OCI-M2 (cell line): ENCODE data around the gene FHIT.

ENCODE experiments used
- DNase-seq: peaks from one replicate; lab custom pipeline; 2025; ENCODE audit not compliant: unreplicated experiment; lab: John Stamatoyannopoulos, UW

FHIT gene

GRCh38 chr3:60309539-60310268, 941.5 kb downstream of the FHIT start:
- no peak for DNase-seq

- DNase-seq = no peak
These were observed 942.4 kb downstream of the FHIT start for GRCh38 chr3:60308808-60309207.

GRCh38 chr3:60307562-60308199, 943.6 kb downstream of the FHIT start:
- no peak for DNase-seq

GRCh38 chr3:60304112-60304511, 947.1 kb downstream of the FHIT start:
- DNase-seq = no peak

GRCh38 chr3:60303160-60303559, 948.1 kb downstream of the FHIT start:
- DNase-seq = no peak

GRCh38 chr3:60301142-60301541, 950.1 kb downstream of the FHIT start:
- DNase-seq = no peak

- DNase-seq = no peak
These were observed 953.1 kb downstream of the FHIT start for GRCh38 chr3:60298141-60298540.

GRCh38 chr3:60294181-60294580, 957.1 kb downstream of the FHIT start:
- DNase-seq = no peak

- DNase-seq = no peak
These were observed 960.1 kb downstream of the FHIT start for GRCh38 chr3:60291115-60291514.

- no peak for DNase-seq
These were observed 961.1 kb downstream of the FHIT start for GRCh38 chr3:60290122-60290492.

- DNase-seq = no peak
These were observed 961.7 kb downstream of the FHIT start for GRCh38 chr3:60289341-60290121.

GRCh38 chr3:60282866-60283265, 968.4 kb downstream of the FHIT start:
- no peak for DNase-seq

GRCh38 chr3:60281970-60282369, 969.3 kb downstream of the FHIT start:
- no peak for DNase-seq

GRCh38 chr3:60277361-60277800, 973.9 kb downstream of the FHIT start:
- DNase-seq = no peak

GRCh38 chr3:60276615-60277014, 974.6 kb downstream of the FHIT start:
- no peak for DNase-seq

GRCh38 chr3:60274646-60275045, 976.6 kb downstream of the FHIT start:
- no peak for DNase-seq

GRCh38 chr3:60274098-60274497, 977.2 kb downstream of the FHIT start:
- no peak for DNase-seq

- DNase-seq = no peak
These were observed 981.4 kb downstream of the FHIT start for GRCh38 chr3:60269829-60270266.

- DNase-seq = no peak
These were observed 981.9 kb downstream of the FHIT start for GRCh38 chr3:60269377-60269776.

- no peak for DNase-seq
These were observed 983.1 kb downstream of the FHIT start for GRCh38 chr3:60268123-60268522.

- no peak for DNase-seq
These were observed 984.8 kb downstream of the FHIT start for GRCh38 chr3:60266444-60266843.

- DNase-seq = no peak
These were observed 988.1 kb downstream of the FHIT start for GRCh38 chr3:60263191-60263590.
